Measurements from ENCODE around the gene NRXN2. TPM values are rescaled to one million over a fixed set of nuclear protein-coding genes. Genes with fewer than 3 reads are reported as not detected.

Gene NRXN2
- 10 to 100 TPM; 21.6 to 35.9 TPM for total RNA-seq
- 1 to 10 TPM; 2.6 to 9.6 TPM for polyA plus RNA-seq
- long read RNA-seq, donor 1, partial matches to known transcripts = 0 of 7 reads
- long read RNA-seq, donor 1, other reads (novel, unspliced or antisense) = 4 of 7 reads
- long read RNA-seq, donor 2, partial matches to known transcripts = 2 of 4 reads
- long read RNA-seq, donor 2, other reads (novel, unspliced or antisense) = 2 of 4 reads

- H3K4me3 ChIP-seq (ENCODE audit: low read length in 2 of 2) = peak within 1 kb of the TSS; percentile 48 to 84
- WGBS, 2 donors = 2% methylated on average over 53 to 66 of the region's 66 CpGs
- no peak within 1 kb of the TSS for H3K27ac ChIP-seq (ENCODE audit: low read depth in 1 of 2, low read length in 2 of 2)
- no peaks in the 10 kb centered on the region for H3K9me3 ChIP-seq (ENCODE audit: control insufficient read depth, low read length)
- ATAC-seq (ENCODE audit: low FRiP score) (peak; percentile 92), DNase-seq (peak; percentile 91 to 95)
- no peaks in the 10 kb centered on the region for H3K27me3 ChIP-seq (ENCODE audit: control insufficient read depth in 1 of 2, insufficient read depth in 2 of 2, low read length in 1 of 2)
- intact Hi-C loops (cut with DNase I) = loop anchor here in 1 of 2 donors (1.0 to 5.0 kb wide), 2 partner anchors 66 to 170 kb away; no protein-coding TSS in a partner anchor
- no peaks in the 10 kb centered on the region for H3K36me3 ChIP-seq (ENCODE audit: control insufficient read depth in 1 of 2, insufficient read depth in 2 of 2, low read length in 1 of 2)
- H3K4me1 ChIP-seq (ENCODE audit: control insufficient read depth in 1 of 2, insufficient read depth in 2 of 2, low read length in 2 of 2) = no peaks in the 10 kb centered on the region
Measured at GRCh38 chr11:64723117-64723906, at the start of gene NRXN2. TSS of gene NRXN2 (minus strand) at chr11:64723197. CDS start at chr11:64713699, 9,498 bp downstream.

GRCh38 chr11:64772303-64773018, 49.5 kb upstream of the NRXN2 start:
- Histone ChIP-seq H3K27me3 (ENCODE audit: control insufficient read depth in 1 of 2, insufficient read depth in 2 of 2, low read length in 1 of 2) (no peaks in the 10 kb centered on the region), H3K9me3 (ENCODE audit: control insufficient read depth, low read length) (no peaks in the 10 kb centered on the region), H3K4me3 (ENCODE audit: low read length in 2 of 2) (no peak overlapping the region), H3K36me3 (ENCODE audit: control insufficient read depth in 1 of 2, insufficient read depth in 2 of 2, low read length in 1 of 2) (peaks cover 19 to 34% of the 10 kb centered on the region in 2 donors), H3K27ac (ENCODE audit: low read depth in 1 of 2, low read length in 2 of 2) (no peak overlapping the region), H3K4me1 (ENCODE audit: control insufficient read depth in 1 of 2, insufficient read depth in 2 of 2, low read length in 2 of 2) (peaks cover 0 to 7% of the 10 kb centered on the region in 2 donors)
- DNase-seq (peak in 1 of 2 donors; percentile 11), ATAC-seq (ENCODE audit: low FRiP score) (no peak)
- 37 to 46% methylated on average over 3 of the region's 3 CpGs for WGBS, 2 donors
- intact Hi-C loops (cut with DNase I) = no loop called here

- peaks cover 0 to 7% of the 10 kb centered on the region in 2 donors for H3K4me1 ChIP-seq (ENCODE audit: control insufficient read depth in 1 of 2, insufficient read depth in 2 of 2, low read length in 2 of 2)
- H3K36me3 ChIP-seq (ENCODE audit: control insufficient read depth in 1 of 2, insufficient read depth in 2 of 2, low read length in 1 of 2) = peaks cover 20 to 39% of the 10 kb centered on the region in 2 donors
- no peaks in the 10 kb centered on the region for H3K9me3 ChIP-seq (ENCODE audit: control insufficient read depth, low read length)
- intact Hi-C loops (cut with DNase I) = no loop called here
- H3K27ac ChIP-seq (ENCODE audit: low read depth in 1 of 2, low read length in 2 of 2) = no peak overlapping the region
- no peak for ATAC-seq (ENCODE audit: low FRiP score)
- no peak overlapping the region for H3K4me3 ChIP-seq (ENCODE audit: low read length in 2 of 2)
- no peak for DNase-seq
- no peaks in the 10 kb centered on the region for H3K27me3 ChIP-seq (ENCODE audit: control insufficient read depth in 1 of 2, insufficient read depth in 2 of 2, low read length in 1 of 2)
- 83 to 89% methylated on average over 2 of the region's 2 CpGs for WGBS, 2 donors
Measured at GRCh38 chr11:64771861-64772260, 48.9 kb upstream of the NRXN2 start.

- WGBS, 2 donors = 88% methylated on average over 12 of the region's 12 CpGs
Measured at GRCh38 chr11:64770120-64770519, 47.1 kb upstream of the NRXN2 start.

GRCh38 chr11:64769283-64769682, 46.3 kb upstream of the NRXN2 start:
- DNase-seq (no peak), ATAC-seq (ENCODE audit: low FRiP score) (no peak)
- no peaks in the 10 kb centered on the region for H3K4me1 ChIP-seq (ENCODE audit: control insufficient read depth in 1 of 2, insufficient read depth in 2 of 2, low read length in 2 of 2)
- H3K36me3 ChIP-seq (ENCODE audit: control insufficient read depth in 1 of 2, insufficient read depth in 2 of 2, low read length in 1 of 2) = peaks cover 22 to 34% of the 10 kb centered on the region in 2 donors
- no peak overlapping the region for H3K4me3 ChIP-seq (ENCODE audit: low read length in 2 of 2)
- H3K27ac ChIP-seq (ENCODE audit: low read depth in 1 of 2, low read length in 2 of 2) = no peak overlapping the region
- WGBS, 2 donors = 82 to 87% methylated on average over 6 of the region's 6 CpGs
- no peaks in the 10 kb centered on the region for H3K9me3 ChIP-seq (ENCODE audit: control insufficient read depth, low read length)
- H3K27me3 ChIP-seq (ENCODE audit: control insufficient read depth in 1 of 2, insufficient read depth in 2 of 2, low read length in 1 of 2) = no peaks in the 10 kb centered on the region
- intact Hi-C loops (cut with DNase I) = no loop called here

More at GRCh38 chr11:64770120-64770519, 47.1 kb upstream of the NRXN2 start:
- Histone ChIP-seq H3K4me1 (ENCODE audit: control insufficient read depth in 1 of 2, insufficient read depth in 2 of 2, low read length in 2 of 2) (peaks cover 0 to 3% of the 10 kb centered on the region in 2 donors), H3K36me3 (ENCODE audit: control insufficient read depth in 1 of 2, insufficient read depth in 2 of 2, low read length in 1 of 2) (peaks cover 20 to 36% of the 10 kb centered on the region in 2 donors), H3K27me3 (ENCODE audit: control insufficient read depth in 1 of 2, insufficient read depth in 2 of 2, low read length in 1 of 2) (no peaks in the 10 kb centered on the region), H3K4me3 (ENCODE audit: low read length in 2 of 2) (no peak overlapping the region), H3K9me3 (ENCODE audit: control insufficient read depth, low read length) (no peaks in the 10 kb centered on the region), H3K27ac (ENCODE audit: low read depth in 1 of 2, low read length in 2 of 2) (no peak overlapping the region)
- DNase-seq (peak in 1 of 2 donors; percentile 42), ATAC-seq (ENCODE audit: low FRiP score) (no peak)
- intact Hi-C loops (cut with DNase I) = no loop called here

GRCh38 chr11:64768300-64768694, 45.3 kb upstream of the NRXN2 start:
- whole genome bisulfite sequencing, 2 donors = 78% methylated on average over 6 of the region's 6 CpGs
- no peak overlapping the region for H3K27ac ChIP-seq (ENCODE audit: low read depth in 1 of 2, low read length in 2 of 2)
- H3K27me3 ChIP-seq (ENCODE audit: control insufficient read depth in 1 of 2, insufficient read depth in 2 of 2, low read length in 1 of 2) = no peaks in the 10 kb centered on the region
- peaks cover 22 to 31% of the 10 kb centered on the region in 2 donors for H3K36me3 ChIP-seq (ENCODE audit: control insufficient read depth in 1 of 2, insufficient read depth in 2 of 2, low read length in 1 of 2)
- H3K9me3 ChIP-seq (ENCODE audit: control insufficient read depth, low read length) = no peaks in the 10 kb centered on the region
- ATAC-seq (ENCODE audit: low FRiP score) (no peak), DNase-seq (no peak)
- H3K4me1 ChIP-seq (ENCODE audit: control insufficient read depth in 1 of 2, insufficient read depth in 2 of 2, low read length in 2 of 2) = peaks cover 0 to 1% of the 10 kb centered on the region in 2 donors
- intact Hi-C loops (cut with DNase I) = no loop called here
- no peak overlapping the region for H3K4me3 ChIP-seq (ENCODE audit: low read length in 2 of 2)

- ATAC-seq (ENCODE audit: low FRiP score) (peak; percentile 26), DNase-seq (peak; percentile 81 to 89)
- Histone ChIP-seq H3K9me3 (ENCODE audit: control insufficient read depth, low read length) (no peaks in the 10 kb centered on the region), H3K4me3 (ENCODE audit: low read length in 2 of 2) (no peak overlapping the region), H3K27me3 (ENCODE audit: control insufficient read depth in 1 of 2, insufficient read depth in 2 of 2, low read length in 1 of 2) (no peaks in the 10 kb centered on the region), H3K27ac (ENCODE audit: low read depth in 1 of 2, low read length in 2 of 2) (peak overlapping the region in 1 of 2 donors; percentile 27), H3K36me3 (ENCODE audit: control insufficient read depth in 1 of 2, insufficient read depth in 2 of 2, low read length in 1 of 2) (peaks cover 22 to 28% of the 10 kb centered on the region in 2 donors), H3K4me1 (ENCODE audit: control insufficient read depth in 1 of 2, insufficient read depth in 2 of 2, low read length in 2 of 2) (peaks cover 0 to 1% of the 10 kb centered on the region in 2 donors)
- intact Hi-C loops (cut with DNase I) = no loop called here
- 43 to 47% methylated on average over 19 of the region's 19 CpGs for WGBS, 2 donors
Measured at GRCh38 chr11:64767344-64768299, 44.6 kb upstream of the NRXN2 start.

GRCh38 chr11:64766881-64767280, 43.9 kb upstream of the NRXN2 start:
- H3K27ac ChIP-seq (ENCODE audit: low read depth in 1 of 2, low read length in 2 of 2) = no peak overlapping the region
- peaks cover 20 to 28% of the 10 kb centered on the region in 2 donors for H3K36me3 ChIP-seq (ENCODE audit: control insufficient read depth in 1 of 2, insufficient read depth in 2 of 2, low read length in 1 of 2)
- no peaks in the 10 kb centered on the region for H3K9me3 ChIP-seq (ENCODE audit: control insufficient read depth, low read length)
- 84 to 94% methylated on average over 9 to 11 of the region's 11 CpGs for WGBS, 2 donors
- ATAC-seq (ENCODE audit: low FRiP score) (no peak), DNase-seq (peak in 1 of 2 donors; percentile 70)
- intact Hi-C loops (cut with DNase I) = no loop called here
- no peaks in the 10 kb centered on the region for H3K27me3 ChIP-seq (ENCODE audit: control insufficient read depth in 1 of 2, insufficient read depth in 2 of 2, low read length in 1 of 2)
- H3K4me3 ChIP-seq (ENCODE audit: low read length in 2 of 2) = no peak overlapping the region
- peaks cover 0 to 1% of the 10 kb centered on the region in 2 donors for H3K4me1 ChIP-seq (ENCODE audit: control insufficient read depth in 1 of 2, insufficient read depth in 2 of 2, low read length in 2 of 2)
